GM12873 (cell line): ENCODE data around the gene ZFP92.
A peak's percentile ranks its signal among the peaks of the same experiment; 100 is the strongest.

Source experiments
- CTCF ChIP-seq: IDR thresholded peaks from 2 replicates; pipeline ENCODE4 v1.5.1; 2012; ENCODE audit warnings: low read depth, mild to moderate bottlenecking, moderate library complexity, low read length, control low read depth; ENCODE audit not compliant: insufficient read depth; ENCODE audit errors: missing control alignments

Gene ZFP92

GRCh38 chrX:153397256-153397960 is 13.9 kb upstream of the ZFP92 start:
- no peak for TF ChIP-seq CTCF

- TF ChIP-seq CTCF, result no peak
These were observed 12.9 kb upstream of the ZFP92 start for GRCh38 chrX:153398275-153398960.

- peak; percentile 82 for TF ChIP-seq CTCF
These were observed 10.8 kb upstream of the ZFP92 start for GRCh38 chrX:153400146-153401132.

- TF ChIP-seq CTCF, result no peak
These were observed 10.0 kb upstream of the ZFP92 start, which contains the start of gene PNMA6E for GRCh38 chrX:153401133-153401764. Gene PNMA6E, minus strand, starts transcription at chrX:153401350. Its CDS starts 2,501 bp downstream, at chrX:153398849.

GRCh38 chrX:153405426-153405825 is 5.8 kb upstream of the ZFP92 start:
- no peak for TF ChIP-seq CTCF

- no peak for TF ChIP-seq CTCF
These were observed 5.3 kb upstream of the ZFP92 start for GRCh38 chrX:153406011-153406410.

GRCh38 chrX:153406903-153407302 is 4.4 kb upstream of the ZFP92 start:
- no peak for TF ChIP-seq CTCF
